Caco-2 (cell line): ENCODE results near the gene TDRD5. TPM values are rescaled to one million over a fixed set of nuclear protein-coding genes. Genes with fewer than 3 reads are reported as not detected.

Experiments
- BruUV-seq: library from RNA; stranded (reverse); fragments of 400-500 nt; replicated peaks from 2 replicates; lab custom pipeline; 2021; lab: Mats Ljungman, UMichigan
- CTCF ChIA-PET: fragments of 300-600 bp; sonication (Branson Sonifier 250); formaldehyde crosslinking; loops from one replicate; lab custom pipeline; 2022; ENCODE audit warnings: antibody characterized with exemption; lab: Charles Lee
- POLR2A ChIA-PET: fragments of 300-600 bp; sonication (Branson Sonifier 250); formaldehyde crosslinking; loops from one replicate; lab custom pipeline; 2022; ENCODE audit warnings: antibody characterized with exemption; lab: Charles Lee
- DNase-seq, 2 experiments: peaks; one replicate each; pipeline versions ENCODE4 v3.0.0 to v3.0.0-alpha.2; 2020 to 2022
- H3K27me3 ChIP-seq: replicated peaks from 2 replicates; pipeline ENCODE4 v1.6.0; 2011; ENCODE audit warnings: low read length; ENCODE audit not compliant: control insufficient read depth, insufficient read depth
- H3K36me3 ChIP-seq: 2 replicates; pipeline ENCODE4 v1.5.1; 2011; ENCODE audit warnings: low read length; ENCODE audit not compliant: control insufficient read depth, insufficient read depth
- H3K4me1 ChIP-seq: fragments of 250-450 bp; sonication (Bioruptor Pico); 2 replicates; pipeline ENCODE4 v1.5.1; 2020; ENCODE audit warnings: mild to moderate bottlenecking
- H3K4me3 ChIP-seq: 2 replicates; pipeline ENCODE4 v1.5.1; 2011; ENCODE audit warnings: low read depth, mild to moderate bottlenecking, control low read depth, low read length
- H3K9me3 ChIP-seq: fragments of 250-450 bp; sonication (Bioruptor Pico); 2 replicates; pipeline ENCODE4 v1.5.1; 2020; ENCODE audit warnings: mild to moderate bottlenecking, moderate library complexity
- H3K27ac Mint-ChIP-seq: one replicate; pipeline ENCODE4 v1.8.0; 2022; ENCODE audit warnings: mixed read lengths; ENCODE audit not compliant: unreplicated experiment
- H3K27me3 Mint-ChIP-seq: one replicate; pipeline ENCODE4 v1.8.0; 2022; ENCODE audit warnings: mixed read lengths; ENCODE audit not compliant: insufficient read depth, unreplicated experiment
- H3K36me3 Mint-ChIP-seq: one replicate; pipeline ENCODE4 v1.8.0; 2022; ENCODE audit warnings: mild to moderate bottlenecking, mixed read lengths; ENCODE audit not compliant: insufficient read depth, unreplicated experiment
- H3K4me1 Mint-ChIP-seq: one replicate; pipeline ENCODE4 v1.8.0; 2022; ENCODE audit warnings: low read depth, mixed read lengths; ENCODE audit not compliant: unreplicated experiment
- H3K4me3 Mint-ChIP-seq: one replicate; pipeline ENCODE4 v1.8.0; 2022; ENCODE audit warnings: mild to moderate bottlenecking, moderate library complexity, mixed read lengths; ENCODE audit not compliant: unreplicated experiment
- H3K9me3 Mint-ChIP-seq: one replicate; pipeline ENCODE4 v1.8.0; 2022; ENCODE audit warnings: mixed read lengths; ENCODE audit not compliant: unreplicated experiment
- intact Hi-C: fragments of 100-400 bp; cut with micrococcal nuclease; formaldehyde crosslinking; loops from one replicate; pipeline ENCODE4 v1.10.0; 2022; ENCODE audit not compliant: unreplicated experiment
- total RNA-seq: library from RNA; stranded (reverse); gene quantifications from 2 replicates; pipeline ENCODE4 v1.2.3, GENCODE V29; 2022
- TF ChIP-seq, protein P1 (sequence below), 2 experiments: fragments of 200-600 bp in 1 of 2; IDR thresholded peaks; 1 replicate in 1 of 2; 2 replicates in 1 of 2; pipeline versions ENCODE4 v1.5.1 to v1.8.0; 2011 to 2022; ENCODE audit warnings: antibody characterized with exemption in 1 of 2, control low read depth in 1 of 2, inconsistent platforms in 1 of 2, low read depth in 1 of 2, low read length in 1 of 2, mild to moderate bottlenecking in 1 of 2, moderate library complexity in 1 of 2; ENCODE audit not compliant: insufficient read depth in 1 of 2, severe bottlenecking in 1 of 2, unreplicated experiment in 1 of 2

TDRD5 gene
- total RNA-seq, 1 experiment from 2014 or later = 0.52 TPM

DNA sequence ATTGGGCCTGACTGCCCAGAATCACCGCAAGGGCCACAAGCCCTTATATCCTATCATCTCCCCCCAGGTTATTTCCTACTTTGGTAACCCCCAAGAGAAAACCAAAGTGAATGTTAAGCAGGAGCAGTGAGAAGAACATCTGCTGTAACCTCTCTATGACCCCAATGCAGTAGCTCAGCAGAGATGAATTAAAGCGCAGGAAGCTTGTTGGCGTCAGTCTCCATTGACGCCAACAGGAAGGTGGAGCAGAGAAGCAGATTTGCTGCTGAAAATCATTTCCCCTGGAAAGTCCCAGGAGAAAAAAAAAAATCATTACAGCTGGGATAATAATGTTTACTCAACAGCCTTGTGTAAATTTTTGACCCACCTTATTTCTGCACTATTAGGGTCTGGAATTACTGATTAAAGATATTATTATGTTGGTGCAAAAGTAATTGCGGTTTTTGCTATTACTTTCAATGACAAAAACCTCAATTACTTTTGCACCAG, 118.3 kb downstream of the TDRD5 start:
- Mint-ChIP-seq H3K4me1 (no peaks in the 10 kb centered on the region), H3K27ac (no peak overlapping the region), H3K4me3 (no peak overlapping the region), H3K9me3 (peaks cover 19% of the 10 kb centered on the region), H3K36me3 (no peaks in the 10 kb centered on the region), H3K27me3 (peaks cover 17% of the 10 kb centered on the region)
- ChIA-PET POLR2A (no interaction called here), CTCF (interaction anchor here (0.9 to 3.3 kb wide), 2 partner anchors 103 to 104 kb away, joined by 3 to 23 read pairs; no protein-coding TSS in a partner anchor)
- Histone ChIP-seq H3K9me3 (peaks cover 5% of the 10 kb centered on the region; the same call in 1 of the 2 replicates), H3K4me1 (no peaks in the 10 kb centered on the region), H3K4me3 (no peak overlapping the region), H3K36me3 (no peaks in the 10 kb centered on the region), H3K27me3 (no peaks in the 10 kb centered on the region)
- intact Hi-C loops = no loop called here
- no peak for DNase-seq
- TF ChIP-seq, protein P1, sequence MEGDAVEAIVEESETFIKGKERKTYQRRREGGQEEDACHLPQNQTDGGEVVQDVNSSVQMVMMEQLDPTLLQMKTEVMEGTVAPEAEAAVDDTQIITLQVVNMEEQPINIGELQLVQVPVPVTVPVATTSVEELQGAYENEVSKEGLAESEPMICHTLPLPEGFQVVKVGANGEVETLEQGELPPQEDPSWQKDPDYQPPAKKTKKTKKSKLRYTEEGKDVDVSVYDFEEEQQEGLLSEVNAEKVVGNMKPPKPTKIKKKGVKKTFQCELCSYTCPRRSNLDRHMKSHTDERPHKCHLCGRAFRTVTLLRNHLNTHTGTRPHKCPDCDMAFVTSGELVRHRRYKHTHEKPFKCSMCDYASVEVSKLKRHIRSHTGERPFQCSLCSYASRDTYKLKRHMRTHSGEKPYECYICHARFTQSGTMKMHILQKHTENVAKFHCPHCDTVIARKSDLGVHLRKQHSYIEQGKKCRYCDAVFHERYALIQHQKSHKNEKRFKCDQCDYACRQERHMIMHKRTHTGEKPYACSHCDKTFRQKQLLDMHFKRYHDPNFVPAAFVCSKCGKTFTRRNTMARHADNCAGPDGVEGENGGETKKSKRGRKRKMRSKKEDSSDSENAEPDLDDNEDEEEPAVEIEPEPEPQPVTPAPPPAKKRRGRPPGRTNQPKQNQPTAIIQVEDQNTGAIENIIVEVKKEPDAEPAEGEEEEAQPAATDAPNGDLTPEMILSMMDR (IDR thresholded peaks at IDR 0.05; ENCODE audit: insufficient read depth in 1 of 2, low read depth in 1 of 2, low read length in 1 of 2, severe bottlenecking in 1 of 2, unreplicated experiment in 1 of 2) = no peak
- no TSS peak for BruUV-seq

DNA sequence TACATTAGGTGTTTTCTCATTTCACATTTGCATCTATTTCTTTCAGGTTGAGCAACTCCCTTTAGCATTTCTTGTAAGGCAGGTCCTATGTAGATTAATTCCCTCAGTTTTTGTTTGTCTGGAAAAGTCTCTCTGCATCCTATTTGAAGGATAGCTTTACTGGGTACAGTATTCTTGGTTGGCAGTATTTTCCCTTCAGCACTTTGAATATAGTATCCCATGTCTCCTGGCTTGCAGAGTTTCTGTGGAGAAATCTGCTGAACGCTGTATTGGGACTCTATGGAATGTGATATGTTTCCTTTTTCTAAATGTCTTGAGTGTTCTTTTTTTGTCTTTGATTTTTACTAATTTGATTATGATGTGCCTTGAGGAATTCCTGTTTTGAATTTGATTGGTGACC, 122.5 kb downstream of the TDRD5 start:
- H3K9me3 ChIP-seq = peaks cover 8% of the 10 kb centered on the region; the same call in 1 of the 2 replicates
- TF ChIP-seq, protein P1 (IDR thresholded peaks at IDR 0.05; ENCODE audit: insufficient read depth in 1 of 2, low read depth in 1 of 2, low read length in 1 of 2, severe bottlenecking in 1 of 2, unreplicated experiment in 1 of 2) = no peak
- no peak for DNase-seq
- ChIA-PET CTCF (no interaction called here), POLR2A (no interaction called here)
- Mint-ChIP-seq H3K4me1 (no peaks in the 10 kb centered on the region), H3K4me3 (no peak overlapping the region), H3K27ac (no peak overlapping the region), H3K9me3 (peaks cover 61% of the 10 kb centered on the region), H3K36me3 (no peaks in the 10 kb centered on the region), H3K27me3 (peaks cover 7% of the 10 kb centered on the region)
- H3K36me3 ChIP-seq = no peaks in the 10 kb centered on the region
- intact Hi-C loops = no loop called here
- no TSS peak for BruUV-seq
- no peaks in the 10 kb centered on the region for H3K27me3 ChIP-seq
- no peak overlapping the region for H3K4me3 ChIP-seq
- no peaks in the 10 kb centered on the region for H3K4me1 ChIP-seq

DNA sequence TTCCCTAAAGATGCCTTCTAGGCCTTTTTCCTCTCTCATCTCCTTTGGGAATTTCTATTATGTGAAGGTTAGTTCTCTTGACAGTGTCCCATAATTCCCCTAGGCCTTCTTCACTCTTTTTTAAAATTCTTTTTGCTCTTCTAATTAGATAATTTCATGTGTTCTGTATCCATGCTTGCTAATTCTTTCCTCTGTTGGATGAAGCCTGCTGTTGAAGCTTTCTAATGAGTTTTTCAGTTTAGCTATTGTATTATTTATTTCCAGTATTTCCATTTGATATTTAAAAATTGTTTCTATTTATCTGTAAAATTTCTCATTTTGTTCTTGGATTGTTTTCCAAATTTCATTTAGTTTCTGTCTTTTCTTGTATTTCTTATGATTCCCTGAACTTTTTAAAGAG, 123.0 kb downstream of the TDRD5 start:
- intact Hi-C loops = no loop called here
- Histone ChIP-seq H3K4me3 (no peak overlapping the region), H3K4me1 (no peaks in the 10 kb centered on the region), H3K36me3 (no peaks in the 10 kb centered on the region), H3K9me3 (peaks cover 8% of the 10 kb centered on the region; the same call in 1 of the 2 replicates), H3K27me3 (no peaks in the 10 kb centered on the region)
- Mint-ChIP-seq H3K9me3 (peaks cover 62% of the 10 kb centered on the region), H3K4me3 (no peak overlapping the region), H3K27ac (no peak overlapping the region), H3K27me3 (peaks cover 7% of the 10 kb centered on the region), H3K4me1 (no peaks in the 10 kb centered on the region), H3K36me3 (no peaks in the 10 kb centered on the region)
- no TSS peak for BruUV-seq
- CTCF ChIA-PET = no interaction called here
- POLR2A ChIA-PET = no interaction called here
- TF ChIP-seq, protein P1 (IDR thresholded peaks at IDR 0.05; ENCODE audit: insufficient read depth in 1 of 2, low read depth in 1 of 2, low read length in 1 of 2, severe bottlenecking in 1 of 2, unreplicated experiment in 1 of 2) = no peak
- DNase-seq = no peak
